ENCODE results near the gene LECT2. TPM values are rescaled to one million over a fixed set of nuclear protein-coding genes. Genes with fewer than 3 reads are reported as not detected.

The LECT2 gene
- total RNA-seq, 1 experiment from 2014 or later: not detected

DNA sequence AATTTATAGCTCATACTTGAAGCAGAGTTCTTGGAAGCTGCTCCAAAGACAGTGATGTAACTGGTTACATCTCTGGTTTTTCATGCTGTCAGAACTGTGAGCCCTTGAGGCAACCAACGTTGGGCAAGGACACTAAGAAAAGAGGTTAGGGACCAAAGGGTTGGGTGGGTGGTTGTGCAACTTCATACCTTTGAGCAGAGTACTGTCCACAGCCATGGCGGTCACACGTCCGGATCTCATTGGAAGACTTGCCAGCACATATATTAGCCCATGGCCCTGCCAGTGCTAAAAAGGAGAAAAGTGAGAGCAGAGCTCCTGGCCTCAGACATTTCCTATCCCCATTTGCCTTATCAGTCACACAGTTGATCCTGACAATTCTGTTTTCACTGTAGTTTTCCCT lies 2.1 kb downstream of the LECT2 start:
- Histone ChIP-seq H3K27me3 (ENCODE audit: control insufficient read depth, insufficient read depth, low read length) (no peaks in the 10 kb centered on the region), H3K4me1 (ENCODE audit: control insufficient read depth, insufficient read depth, low read length) (no peaks in the 10 kb centered on the region), H3K4me3 (ENCODE audit: low read depth in 2 of 2, low read length in 2 of 2) (no peak overlapping the region), H3K36me3 (ENCODE audit: control insufficient read depth, insufficient read depth, low read length) (no peaks in the 10 kb centered on the region), H3K9me3 (ENCODE audit: control insufficient read depth, insufficient read depth, low read depth, low read length) (no peaks in the 10 kb centered on the region), H3K27ac (ENCODE audit: low read length) (no peak overlapping the region)
- ATAC-seq: no peak
- intact Hi-C loops (cut with micrococcal nuclease; ENCODE audit: unreplicated experiment) (no loop called here), in situ Hi-C loops (cut with HindIII; ENCODE audit: low pct_unique_long_range_greater_than_20kb, low sequenced_read_pairs) (no loop called here)
- no peak for TF ChIP-seq POLR2AphosphoS5 (IDR thresholded peaks at IDR 0.05; ENCODE audit: low read depth, low read length)
- no peak for TF ChIP-seq TCF7L2 (IDR thresholded peaks at IDR 0.05; ENCODE audit: low read depth, low read length)
- no peak for TF ChIP-seq SIN3A (IDR thresholded peaks at IDR 0.05; ENCODE audit: borderline replicate concordance, insufficient read depth, low read depth, low read length)
- TF ChIP-seq CTCF (IDR thresholded peaks at IDR 0.05): no peak
- TF ChIP-seq REST (IDR thresholded peaks at IDR 0.05; ENCODE audit: insufficient read depth in 1 of 2, low read depth in 2 of 2, low read length in 1 of 2): no peak
- BruUV-seq (replicated peaks): no TSS peak
- CTCF ChIA-PET: interaction anchor here (0.7 kb wide), 1 partner anchor 131 kb away, joined by 3 read pairs; no protein-coding TSS in a partner anchor
- no peak for DNase-seq (ENCODE audit: low read depth, low spot score)
- POLR2A ChIA-PET: no interaction called here

GRCh38 chr5:135951807-135952206 lies 3.0 kb downstream of the LECT2 start:
- DNase-seq (ENCODE audit: low read depth, low spot score): no peak
- POLR2A ChIA-PET: no interaction called here
- TF ChIP-seq CTCF (IDR thresholded peaks at IDR 0.05) (no peak), REST (IDR thresholded peaks at IDR 0.05; ENCODE audit: insufficient read depth in 1 of 2, low read depth in 2 of 2, low read length in 1 of 2) (no peak), POLR2AphosphoS5 (IDR thresholded peaks at IDR 0.05; ENCODE audit: low read depth, low read length) (no peak), SIN3A (IDR thresholded peaks at IDR 0.05; ENCODE audit: borderline replicate concordance, insufficient read depth, low read depth, low read length) (no peak), TCF7L2 (IDR thresholded peaks at IDR 0.05; ENCODE audit: low read depth, low read length) (no peak)
- no peaks in the 10 kb centered on the region for H3K27me3 ChIP-seq (ENCODE audit: control insufficient read depth, insufficient read depth, low read length)
- no peaks in the 10 kb centered on the region for H3K9me3 ChIP-seq (ENCODE audit: control insufficient read depth, insufficient read depth, low read depth, low read length)
- H3K36me3 ChIP-seq (ENCODE audit: control insufficient read depth, insufficient read depth, low read length): no peaks in the 10 kb centered on the region
- H3K4me1 ChIP-seq (ENCODE audit: control insufficient read depth, insufficient read depth, low read length): no peaks in the 10 kb centered on the region
- no peak overlapping the region for H3K4me3 ChIP-seq (ENCODE audit: low read depth in 2 of 2, low read length in 2 of 2)
- BruUV-seq (replicated peaks): no TSS peak
- CTCF ChIA-PET: no interaction called here
- H3K27ac ChIP-seq (ENCODE audit: low read length): no peak overlapping the region
- in situ Hi-C loops (cut with HindIII; ENCODE audit: low pct_unique_long_range_greater_than_20kb, low sequenced_read_pairs) (no loop called here), intact Hi-C loops (cut with micrococcal nuclease; ENCODE audit: unreplicated experiment) (no loop called here)
- no peak for ATAC-seq
